Trophoblast cell (in vitro differentiated cells and primary cell): ENCODE results near the gene ALDH2.
"Not testable (repeated sequence)": the region's sequence is repeated elsewhere in the genome, so short reads cannot be mapped to it uniquely, and the experiment has no call there.

Experiments used
- DNase-seq, 2 donors: peaks; one replicate each; pipeline ENCODE4 v3.0.0-alpha.2; 2016
- H2AFZ ChIP-seq: 2 replicates; pipeline ENCODE4 v1.6.1; 2013; ENCODE audit warnings: low read length, moderate library complexity, mild to moderate bottlenecking; ENCODE audit not compliant: insufficient read depth, poor library complexity
- H2AK5ac ChIP-seq: 2 replicates; pipeline ENCODE4 v1.6.1; 2013; ENCODE audit warnings: mild to moderate bottlenecking, low read length
- H2BK120ac ChIP-seq: 2 replicates; pipeline ENCODE4 v1.6.1; 2013; ENCODE audit warnings: low read length, mild to moderate bottlenecking, moderate library complexity; ENCODE audit not compliant: insufficient read depth, poor library complexity
- H2BK12ac ChIP-seq: 2 replicates; pipeline ENCODE4 v1.6.1; 2013; ENCODE audit warnings: mild to moderate bottlenecking, low read length, moderate library complexity
- H2BK5ac ChIP-seq: 2 replicates; pipeline ENCODE4 v1.6.1; 2013; ENCODE audit warnings: low read length, low read depth, moderate library complexity, mild to moderate bottlenecking; ENCODE audit not compliant: poor library complexity
- H3K14ac ChIP-seq: 2 replicates; pipeline ENCODE4 v1.6.1; 2013; ENCODE audit warnings: mild to moderate bottlenecking, low read length
- H3K18ac ChIP-seq: 2 replicates; pipeline ENCODE4 v1.6.1; 2013; ENCODE audit warnings: mild to moderate bottlenecking, low read length
- H3K23ac ChIP-seq: 2 replicates; pipeline ENCODE4 v1.6.1; 2013; ENCODE audit warnings: low read length
- H3K27ac ChIP-seq: 2 replicates; pipeline ENCODE4 v1.5.1; 2013; ENCODE audit warnings: low read depth, mild to moderate bottlenecking, inconsistent platforms, low read length, moderate library complexity
- H3K27me3 ChIP-seq: 2 replicates; pipeline ENCODE4 v1.6.1; 2013; ENCODE audit warnings: inconsistent platforms, mild to moderate bottlenecking, low read length, moderate library complexity; ENCODE audit not compliant: insufficient read depth
- H3K36me3 ChIP-seq, 2 experiments: 1 replicate in 1 of 2; 2 replicates in 1 of 2; pipeline ENCODE4 v1.6.1; 2013; ENCODE audit warnings: low read length in 2 of 2, mild to moderate bottlenecking in 2 of 2, moderate library complexity in 1 of 2; ENCODE audit not compliant: insufficient read depth in 2 of 2, control insufficient read depth in 1 of 2
- H3K4ac ChIP-seq: 2 replicates; pipeline ENCODE4 v1.6.1; 2013; ENCODE audit warnings: low read depth, mild to moderate bottlenecking, low read length, moderate library complexity
- H3K4me1 ChIP-seq, 2 experiments: 1 replicate in 1 of 2; 2 replicates in 1 of 2; pipeline ENCODE4 v1.6.1; 2013; ENCODE audit warnings: low read length in 2 of 2, mild to moderate bottlenecking in 2 of 2, moderate library complexity in 1 of 2; ENCODE audit not compliant: insufficient read depth in 2 of 2, control insufficient read depth in 1 of 2
- H3K4me2 ChIP-seq: 2 replicates; pipeline ENCODE4 v1.6.1; 2013; ENCODE audit warnings: inconsistent platforms, mild to moderate bottlenecking, low read length, moderate library complexity
- H3K4me3 ChIP-seq: 2 replicates; pipeline ENCODE4 v1.5.1; 2013; ENCODE audit warnings: mild to moderate bottlenecking, low read depth, low read length, inconsistent platforms
- H3K79me1 ChIP-seq: one replicate; pipeline ENCODE4 v1.6.1; 2013; ENCODE audit warnings: low read length
- H3K79me2 ChIP-seq: 2 replicates; pipeline ENCODE4 v1.6.1; 2013; ENCODE audit warnings: low read length, mild to moderate bottlenecking; ENCODE audit not compliant: control insufficient read depth, insufficient read depth, poor library complexity
- H3K9ac ChIP-seq: 2 replicates; pipeline ENCODE4 v1.6.1; 2013; ENCODE audit warnings: mild to moderate bottlenecking, low read length
- H3K9me3 ChIP-seq: 2 replicates; pipeline ENCODE4 v1.6.1; 2013; ENCODE audit warnings: low read depth, mild to moderate bottlenecking, control low read depth, inconsistent platforms, low read length; ENCODE audit not compliant: insufficient read depth
- H4K12ac ChIP-seq: 2 replicates; pipeline ENCODE4 v1.6.1; 2013; ENCODE audit warnings: low read depth, mild to moderate bottlenecking, low read length, moderate library complexity
- H4K8ac ChIP-seq: 2 replicates; pipeline ENCODE4 v1.6.1; 2013; ENCODE audit warnings: low read depth, mild to moderate bottlenecking, low read length, moderate library complexity
- H4K91ac ChIP-seq: one replicate; pipeline ENCODE4 v1.6.1; 2013; ENCODE audit warnings: low read depth, mild to moderate bottlenecking, low read length, moderate library complexity
- WGBS: extraction: QIAGEN DNeasy Blood & Tissue Kit; methylation state at CpG from one replicate; pipeline ENCODE4 v1.1.7; 2013; ENCODE audit warnings: missing lambda C conversion rate; ENCODE audit not compliant: insufficient read length, insufficient coverage; ENCODE audit errors: extremely low coverage; 5-methylcytosine and 5-hydroxymethylcytosine counted together

ALDH2 gene

DNA sequence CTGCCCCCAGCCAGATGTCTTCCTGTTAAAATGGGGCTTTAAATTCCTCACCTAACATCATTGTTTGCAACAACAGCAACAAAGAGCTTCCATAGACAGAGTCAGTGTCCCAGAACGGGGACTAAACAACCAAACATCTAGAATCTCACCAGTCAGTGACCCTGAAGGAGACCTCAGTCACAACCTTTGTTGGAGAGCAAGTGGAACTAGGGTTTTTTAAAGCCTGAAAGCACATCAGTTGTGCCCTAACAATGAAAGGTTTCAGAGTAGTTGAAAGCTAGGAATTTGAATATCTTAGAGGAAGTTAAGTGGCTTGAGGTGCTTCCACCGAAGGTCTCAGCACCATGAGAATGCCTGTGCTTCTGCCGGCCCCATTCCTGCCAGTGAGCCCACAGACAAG is 5.0 kb upstream of the ALDH2 start:
- H3K79me1 ChIP-seq: peaks cover 23% of the 10 kb centered on the region
- no peak overlapping the region for H2BK120ac ChIP-seq
- no peak overlapping the region for H2AK5ac ChIP-seq
- no peak overlapping the region for H4K8ac ChIP-seq
- DNase-seq: no peak
- no peak overlapping the region for H2BK5ac ChIP-seq
- H3K27me3 ChIP-seq: no peaks in the 10 kb centered on the region
- no peak overlapping the region for H3K4ac ChIP-seq
- no peak overlapping the region for H2AFZ ChIP-seq
- no peak overlapping the region for H3K27ac ChIP-seq
- peaks cover 20 to 24% of the 10 kb centered on the region in 2 experiments for H3K4me1 ChIP-seq
- no CpG with 5 or more reads among the region's 3 CpGs for WGBS
- no peak overlapping the region for H3K4me3 ChIP-seq
- no peak overlapping the region for H2BK12ac ChIP-seq
- H3K14ac ChIP-seq: no peak overlapping the region
- H3K9ac ChIP-seq: no peak overlapping the region
- no peak overlapping the region for H4K91ac ChIP-seq
- no peak overlapping the region for H3K4me2 ChIP-seq
- no peak overlapping the region for H3K18ac ChIP-seq
- H3K23ac ChIP-seq: no peak overlapping the region
- H3K36me3 ChIP-seq: no peaks in the 10 kb centered on the region
- no peaks in the 10 kb centered on the region for H3K79me2 ChIP-seq
- H3K9me3 ChIP-seq: no peaks in the 10 kb centered on the region
- no peak overlapping the region for H4K12ac ChIP-seq

GRCh38 chr12:111763552-111763951 is 3.2 kb upstream of the ALDH2 start:
- H2AFZ ChIP-seq, H3K27me3 ChIP-seq, H3K79me2 ChIP-seq, H2AK5ac ChIP-seq, H3K36me3 ChIP-seq, H3K9me3 ChIP-seq, H3K4me3 ChIP-seq, H3K4me2 ChIP-seq, DNase-seq, H4K8ac ChIP-seq, H3K79me1 ChIP-seq, H3K23ac ChIP-seq, H2BK5ac ChIP-seq, H3K14ac ChIP-seq, H3K4ac ChIP-seq, H3K4me1 ChIP-seq, H2BK12ac ChIP-seq, H4K12ac ChIP-seq, H2BK120ac ChIP-seq, H3K18ac ChIP-seq, H3K9ac ChIP-seq, H4K91ac ChIP-seq, H3K27ac ChIP-seq: not testable (repeated sequence)
- WGBS: no CpG with 5 or more reads among the region's 10 CpGs

DNA sequence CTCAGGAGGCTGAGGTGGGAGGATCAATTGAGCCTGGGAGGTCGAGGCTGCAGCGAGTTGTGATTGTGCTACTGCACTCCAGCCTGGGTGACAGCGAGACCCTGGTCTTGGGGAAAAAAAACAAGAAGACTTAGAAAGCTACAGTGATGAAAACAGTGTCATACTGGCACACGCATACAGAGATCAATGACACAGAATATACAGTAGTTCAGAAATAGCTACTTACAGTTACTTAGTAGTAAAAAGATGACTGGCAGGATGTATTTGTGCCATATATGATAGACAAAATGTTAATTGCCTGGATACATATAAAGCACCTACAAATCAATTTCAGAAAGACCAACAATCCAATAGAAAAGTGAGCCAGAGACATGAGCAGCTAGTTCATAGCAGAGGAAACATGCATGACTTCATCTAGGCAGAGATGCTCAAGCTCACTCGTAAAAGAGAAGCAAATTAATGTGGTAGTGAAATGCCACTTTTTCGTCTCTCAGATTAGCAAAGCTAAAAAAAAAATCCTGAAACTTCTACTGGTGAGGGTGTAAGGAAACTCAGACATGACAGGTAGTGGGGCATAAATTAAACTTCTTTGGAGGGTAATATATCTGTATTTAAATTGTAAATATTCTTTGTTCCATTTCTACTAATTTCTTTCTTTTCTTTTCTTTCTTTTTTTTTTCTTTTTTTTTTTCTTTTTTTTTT is 2.5 kb upstream of the ALDH2 start:
- Histone ChIP-seq H4K8ac (no peak overlapping the region), H3K36me3 (no peaks in the 10 kb centered on the region), H3K9me3 (no peaks in the 10 kb centered on the region), H3K9ac (no peak overlapping the region), H3K4me2 (no peak overlapping the region), H2BK120ac (no peak overlapping the region), H3K4me3 (no peak overlapping the region), H2BK12ac (no peak overlapping the region), H3K27ac (no peak overlapping the region), H3K27me3 (no peaks in the 10 kb centered on the region), H3K14ac (no peak overlapping the region), H3K4me1 (peaks cover 3 to 8% of the 10 kb centered on the region in 2 experiments), H2BK5ac (no peak overlapping the region), H3K23ac (no peak overlapping the region), H4K12ac (no peak overlapping the region), H2AFZ (no peak overlapping the region), H3K18ac (no peak overlapping the region), H2AK5ac (no peak overlapping the region), H3K79me1 (peaks cover 9% of the 10 kb centered on the region), H3K4ac (no peak overlapping the region), H4K91ac (no peak overlapping the region), H3K79me2 (peaks cover 2% of the 10 kb centered on the region)
- DNase-seq: no peak
- no CpG with 5 or more reads among the region's 6 CpGs for WGBS

DNA sequence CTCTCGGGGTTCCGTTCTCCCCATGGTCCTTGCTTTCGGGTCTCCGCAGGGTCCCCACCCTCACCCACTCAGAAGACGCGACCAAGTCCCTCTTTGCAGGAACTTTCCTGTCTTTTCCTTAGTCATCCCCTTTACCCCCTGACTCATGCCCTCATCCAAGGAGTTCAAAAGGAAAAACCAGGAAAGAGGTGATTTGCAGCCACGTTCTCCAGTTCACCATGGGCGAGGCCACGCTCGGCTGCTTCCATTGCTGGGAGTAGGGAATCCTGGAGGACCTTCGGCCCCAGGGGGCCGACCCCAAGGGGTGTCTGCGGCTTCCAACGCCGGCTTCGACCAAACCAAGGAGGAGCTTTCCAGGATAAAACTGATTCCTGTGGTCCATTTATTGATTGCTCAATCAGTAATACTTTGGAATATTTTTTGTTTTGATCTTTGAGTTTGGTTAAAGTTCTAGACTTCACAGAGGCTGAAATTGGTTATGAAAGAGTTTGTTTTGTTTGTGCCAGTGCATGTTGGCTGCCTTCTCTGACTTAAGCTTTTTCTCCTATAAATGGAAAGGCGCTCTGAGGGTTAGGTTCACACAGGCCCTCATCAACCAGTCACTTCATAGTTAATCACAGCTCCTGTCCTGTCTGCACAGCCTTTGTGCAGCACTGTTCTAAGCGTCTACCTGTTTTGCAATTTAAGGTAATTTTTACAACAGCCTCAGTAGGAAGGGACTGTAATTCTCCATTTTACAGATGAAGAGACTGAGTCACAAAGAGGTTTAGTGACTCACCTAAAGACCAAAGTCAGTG is 827 bp downstream of the ALDH2 start:
- no peak overlapping the region for H3K27ac ChIP-seq

More for the DNA sequence above, 827 bp downstream of the ALDH2 start:
- no peak overlapping the region for H3K23ac ChIP-seq
- peak overlapping the region; percentile 58 for H4K91ac ChIP-seq
- H2AFZ ChIP-seq: peak overlapping the region; percentile 3
- no CpG with 5 or more reads among the region's 18 CpGs for WGBS
- H3K9me3 ChIP-seq: no peaks in the 10 kb centered on the region
- no peak overlapping the region for H2BK12ac ChIP-seq
- H3K14ac ChIP-seq: peak overlapping the region; percentile 75
- no peak overlapping the region for H3K4ac ChIP-seq
- H3K79me2 ChIP-seq: peaks cover 2% of the 10 kb centered on the region
- H4K12ac ChIP-seq: peak overlapping the region; percentile 16
- DNase-seq: peak; percentile 57 to 72
- peak overlapping the region; percentile 5 for H2BK120ac ChIP-seq
- no peak overlapping the region for H2BK5ac ChIP-seq
- peak overlapping the region; percentile 78 for H3K4me3 ChIP-seq
- H3K79me1 ChIP-seq: peaks cover 9% of the 10 kb centered on the region
- H3K9ac ChIP-seq: peak overlapping the region; percentile 54
- H3K36me3 ChIP-seq: peaks cover 1 to 4% of the 10 kb centered on the region in 2 experiments
- peak overlapping the region; percentile 82 for H3K18ac ChIP-seq
- H2AK5ac ChIP-seq: no peak overlapping the region
- no peaks in the 10 kb centered on the region for H3K27me3 ChIP-seq
- peak overlapping the region; percentile 67 for H4K8ac ChIP-seq
- H3K4me2 ChIP-seq: peak overlapping the region; percentile 91
- H3K4me1 ChIP-seq: peaks cover 3 to 8% of the 10 kb centered on the region in 2 experiments
